ENCODE data around the gene SLC18A2.
"Not testable (repeated sequence)": the region's sequence is repeated elsewhere in the genome, so short reads cannot be mapped to it uniquely, and the experiment has no call there.

Gene SLC18A2

DNA sequence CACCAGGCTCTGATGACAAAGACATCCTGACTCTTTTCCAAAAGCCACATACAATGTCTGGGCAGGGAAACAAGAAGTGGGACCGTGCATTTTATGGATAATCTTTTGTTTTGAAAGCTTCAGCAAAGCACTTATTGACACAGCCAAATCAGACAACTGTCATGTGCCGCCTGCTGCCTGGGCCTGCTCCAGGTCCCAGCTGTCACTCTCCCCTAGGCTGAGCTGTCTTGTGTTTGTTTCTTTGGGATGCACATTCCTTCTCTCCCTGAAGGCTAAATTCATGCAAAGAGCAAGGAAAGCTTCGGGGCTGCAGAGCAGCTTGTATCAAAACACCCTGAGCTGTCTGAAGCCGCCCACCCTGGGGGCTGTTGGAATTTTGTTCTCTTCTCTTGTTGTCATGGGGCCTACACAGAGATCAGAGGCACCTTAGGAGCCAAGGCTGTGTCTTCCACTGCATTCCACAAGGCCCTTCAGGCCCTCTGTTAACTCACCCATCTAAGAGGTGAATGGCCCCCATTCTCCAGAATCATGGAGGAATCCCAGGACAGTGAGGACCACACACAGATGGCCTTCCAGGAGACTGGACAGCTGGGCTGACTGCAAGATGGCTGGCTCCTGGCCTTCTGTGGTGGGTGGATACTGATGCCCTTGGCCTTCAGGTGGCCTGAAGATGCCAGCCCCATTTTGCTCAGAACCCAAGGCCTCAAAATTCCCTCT is 17.8 kb upstream of the SLC18A2 start:
- no peak for DNase-seq (ENCODE audit: low read depth)
- no peak overlapping the region for H3K4me3 ChIP-seq (ENCODE audit: low read length)
- TF ChIP-seq, protein P1, sequence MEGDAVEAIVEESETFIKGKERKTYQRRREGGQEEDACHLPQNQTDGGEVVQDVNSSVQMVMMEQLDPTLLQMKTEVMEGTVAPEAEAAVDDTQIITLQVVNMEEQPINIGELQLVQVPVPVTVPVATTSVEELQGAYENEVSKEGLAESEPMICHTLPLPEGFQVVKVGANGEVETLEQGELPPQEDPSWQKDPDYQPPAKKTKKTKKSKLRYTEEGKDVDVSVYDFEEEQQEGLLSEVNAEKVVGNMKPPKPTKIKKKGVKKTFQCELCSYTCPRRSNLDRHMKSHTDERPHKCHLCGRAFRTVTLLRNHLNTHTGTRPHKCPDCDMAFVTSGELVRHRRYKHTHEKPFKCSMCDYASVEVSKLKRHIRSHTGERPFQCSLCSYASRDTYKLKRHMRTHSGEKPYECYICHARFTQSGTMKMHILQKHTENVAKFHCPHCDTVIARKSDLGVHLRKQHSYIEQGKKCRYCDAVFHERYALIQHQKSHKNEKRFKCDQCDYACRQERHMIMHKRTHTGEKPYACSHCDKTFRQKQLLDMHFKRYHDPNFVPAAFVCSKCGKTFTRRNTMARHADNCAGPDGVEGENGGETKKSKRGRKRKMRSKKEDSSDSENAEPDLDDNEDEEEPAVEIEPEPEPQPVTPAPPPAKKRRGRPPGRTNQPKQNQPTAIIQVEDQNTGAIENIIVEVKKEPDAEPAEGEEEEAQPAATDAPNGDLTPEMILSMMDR (conservative IDR thresholded peaks at IDR 0.05; ENCODE audit: low read depth, low read length): no peak

DNA sequence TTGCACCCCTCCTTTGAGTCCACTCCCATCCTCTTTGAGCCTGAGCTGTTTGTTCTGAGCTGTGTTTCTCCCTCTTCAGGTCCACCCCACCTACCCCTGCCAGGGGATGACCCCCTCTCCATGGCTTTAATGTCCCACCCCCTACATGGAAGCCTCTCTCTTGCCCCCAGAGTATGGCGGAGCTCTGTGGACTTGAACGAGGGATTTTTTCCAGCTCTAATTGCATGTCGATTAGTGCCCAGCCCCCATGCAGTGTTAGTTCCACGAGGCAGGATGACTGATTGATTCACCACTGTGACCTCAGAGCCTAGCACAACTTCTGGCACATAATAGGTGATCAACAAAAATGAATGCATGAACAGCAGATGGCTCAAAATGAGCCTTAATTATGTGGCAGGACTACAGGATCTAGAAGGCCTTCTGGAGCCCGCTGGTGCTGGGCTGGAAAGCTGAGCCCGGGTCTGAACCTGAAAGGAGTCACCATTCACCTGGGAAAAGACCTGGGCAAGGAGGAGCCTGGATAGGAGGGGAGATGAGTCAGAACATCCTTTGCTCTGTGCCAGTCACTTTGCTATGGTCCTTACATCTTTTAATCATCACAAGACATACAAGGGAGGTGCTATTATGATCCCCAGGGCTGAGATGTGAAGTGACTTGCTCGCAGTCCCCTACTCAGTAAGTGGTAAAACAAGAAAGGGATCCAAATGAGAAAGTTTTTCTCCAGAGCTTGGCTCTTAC is 17.1 kb upstream of the SLC18A2 start:
- no peak overlapping the region for H3K4me3 ChIP-seq (ENCODE audit: low read length)

DNA sequence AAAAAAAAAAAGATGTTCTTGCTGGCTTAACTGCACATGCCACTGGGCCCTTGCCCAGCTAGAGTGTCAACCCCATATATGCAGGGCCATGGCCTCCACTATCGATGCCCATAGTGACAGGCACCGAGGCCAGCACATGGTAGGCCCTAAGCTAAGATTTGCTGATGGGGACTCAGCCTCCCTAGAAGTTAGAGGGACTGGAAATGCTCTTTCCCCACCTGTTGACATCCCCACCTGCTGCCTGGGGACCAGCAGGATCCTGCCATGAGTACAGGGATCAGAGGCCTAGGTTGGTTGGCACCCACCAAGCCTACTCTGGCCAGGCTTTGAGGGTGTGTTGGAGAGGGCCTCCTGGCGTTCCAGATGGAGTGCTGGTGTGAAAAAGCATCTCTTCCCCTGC is 16.0 kb upstream of the SLC18A2 start:
- H3K4me3 ChIP-seq (ENCODE audit: low read length): no peak overlapping the region
- TF ChIP-seq, protein P1 (conservative IDR thresholded peaks at IDR 0.05; ENCODE audit: low read depth, low read length): no peak
- no peak for DNase-seq (ENCODE audit: low read depth)

More for the DNA sequence above, 17.1 kb upstream of the SLC18A2 start:
- TF ChIP-seq, protein P1 (conservative IDR thresholded peaks at IDR 0.05; ENCODE audit: low read depth, low read length): no peak
- DNase-seq (ENCODE audit: low read depth): no peak

DNA sequence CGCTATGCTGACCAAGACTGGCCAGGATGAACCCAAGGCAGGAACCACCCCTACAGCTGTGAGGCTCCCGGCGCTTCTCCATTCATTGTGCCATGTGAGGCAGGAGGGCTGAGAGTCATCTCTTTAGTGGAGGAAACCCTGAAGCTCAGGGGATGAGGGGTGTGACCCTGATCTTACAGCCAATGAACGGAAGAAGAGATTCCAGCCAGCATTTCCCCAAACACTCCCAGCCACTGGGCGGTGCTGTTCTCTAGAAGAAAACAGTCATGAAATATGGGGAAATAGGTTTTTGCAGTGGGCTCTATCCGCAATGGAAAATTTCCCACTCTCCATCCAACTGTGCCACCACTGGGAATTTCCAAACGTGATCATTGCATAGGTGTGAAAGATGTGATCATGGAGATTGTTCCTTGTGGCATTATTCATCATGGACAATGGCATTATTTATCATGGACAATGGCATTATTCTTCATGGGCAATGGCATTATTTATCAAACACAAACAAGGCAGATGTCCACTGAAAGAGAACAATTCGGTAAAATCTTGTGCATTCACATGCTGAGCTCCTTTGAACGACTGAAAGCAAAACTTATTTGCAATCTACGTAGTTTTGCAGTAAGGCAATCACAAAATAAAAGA is 14.0 kb upstream of the SLC18A2 start:
- no peak for DNase-seq (ENCODE audit: low read depth)
- TF ChIP-seq, protein P1 (conservative IDR thresholded peaks at IDR 0.05; ENCODE audit: low read depth, low read length): peak; percentile 74
- no peak overlapping the region for H3K4me3 ChIP-seq (ENCODE audit: low read length)

DNA sequence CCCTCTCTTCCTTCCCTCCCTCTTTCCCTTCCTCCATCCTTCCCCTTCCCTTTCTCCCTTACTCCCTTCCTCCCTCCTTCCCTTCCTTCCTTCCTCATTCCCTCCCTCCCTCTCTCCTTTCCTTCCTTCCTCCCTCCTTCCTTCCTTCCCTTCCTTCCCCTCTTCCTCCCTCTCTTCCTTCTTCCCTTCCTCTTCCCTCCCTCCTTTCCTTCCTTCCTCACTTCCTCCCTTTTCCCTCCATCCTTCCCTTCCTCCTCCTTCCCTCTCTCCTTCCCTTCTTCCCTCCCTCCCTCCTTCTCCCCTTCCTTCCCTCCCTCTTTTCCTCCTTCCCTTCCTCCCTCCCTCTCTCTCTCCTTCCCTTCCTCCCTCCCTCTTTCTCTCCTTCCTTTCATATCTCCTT is 12.7 kb upstream of the SLC18A2 start:
- TF ChIP-seq, protein P1 (conservative IDR thresholded peaks at IDR 0.05; ENCODE audit: low read depth, low read length): no peak
- no peak overlapping the region for H3K4me3 ChIP-seq (ENCODE audit: low read length)

DNA sequence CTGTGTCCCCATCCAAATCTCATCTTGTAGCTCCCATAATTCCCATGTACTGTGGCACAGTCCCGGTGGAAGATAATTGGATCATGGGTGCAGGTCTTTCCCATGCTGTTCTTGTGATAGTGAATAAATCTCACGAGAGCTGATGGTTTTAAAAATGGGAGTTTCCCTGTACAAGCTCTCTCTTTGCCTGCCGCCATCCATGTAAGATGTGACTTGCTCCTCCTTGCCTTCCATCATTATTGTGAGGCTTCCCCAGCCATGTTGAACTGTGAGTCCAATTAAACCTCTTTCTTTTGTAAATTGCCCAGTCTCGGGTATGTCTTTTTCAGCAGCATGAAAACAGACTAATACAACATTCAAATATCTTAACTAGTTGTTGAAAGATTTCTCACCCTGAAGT is 10.8 kb upstream of the SLC18A2 start:
- not testable (repeated sequence) for DNase-seq (ENCODE audit: low read depth); H3K4me3 ChIP-seq (ENCODE audit: low read length)

More for the DNA sequence above, 12.7 kb upstream of the SLC18A2 start:
- DNase-seq (ENCODE audit: low read depth): no peak

DNA sequence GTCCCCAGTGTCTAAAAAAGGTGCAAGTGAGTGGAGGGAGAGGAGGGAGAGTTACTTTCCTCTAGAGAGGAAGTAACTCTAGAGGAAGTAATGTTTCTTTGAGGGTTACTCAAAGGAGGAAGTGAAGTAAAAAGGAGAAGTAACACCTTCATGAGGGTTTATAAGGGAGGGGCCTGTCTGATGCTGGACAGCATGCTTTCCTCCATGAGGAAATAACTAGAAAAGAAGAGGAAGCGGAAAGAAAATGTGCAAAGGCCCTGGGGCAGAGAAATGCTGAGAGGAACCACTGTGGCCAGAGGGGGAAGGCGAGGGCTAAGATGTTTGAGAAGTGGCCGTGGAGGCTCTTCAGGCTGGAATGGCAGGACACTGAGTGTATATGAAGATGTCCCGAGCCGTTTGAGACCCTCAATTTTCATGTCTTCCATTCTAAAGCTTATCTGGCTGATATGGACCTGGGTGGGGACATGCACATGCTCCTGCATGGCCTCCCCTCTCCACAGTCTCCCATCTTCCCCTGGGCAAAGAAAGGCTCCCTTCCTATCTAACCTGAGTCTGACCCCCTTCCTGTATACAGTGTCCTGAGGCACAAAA is 3.4 kb upstream of the SLC18A2 start:
- TF ChIP-seq, protein P1 (conservative IDR thresholded peaks at IDR 0.05; ENCODE audit: low read depth, low read length): no peak
- no peak overlapping the region for H3K4me3 ChIP-seq (ENCODE audit: low read length)
- DNase-seq (ENCODE audit: low read depth): no peak
